ENCODE results near the gene MKKS.

The MKKS gene

DNA sequence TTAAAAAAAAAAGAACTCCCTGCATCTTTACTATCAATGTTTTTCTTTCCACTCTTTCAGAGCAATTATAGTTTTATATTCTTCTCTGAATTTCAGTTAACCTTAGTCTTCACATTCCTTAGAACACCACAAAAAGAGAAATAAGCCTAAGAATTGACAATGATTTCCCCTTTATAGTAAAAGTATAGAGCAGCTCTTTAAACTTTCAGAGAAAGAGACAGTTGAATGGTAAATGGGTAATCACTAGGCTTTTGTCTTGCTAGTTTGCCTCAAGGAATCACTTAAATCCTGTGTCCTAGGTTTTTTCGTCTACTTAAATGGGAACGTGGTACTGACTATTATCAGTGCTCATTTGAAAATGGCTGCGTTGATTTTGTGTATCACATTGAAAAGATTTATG, 32.8 kb upstream of the MKKS start:
- FAIRE-seq, result no peak
- no peak for DNase-seq (ENCODE audit: insufficient read length, low spot score)
- TF ChIP-seq POLR2A (IDR thresholded peaks at IDR 0.05; ENCODE audit: low read depth, low read length), result no peak

DNA sequence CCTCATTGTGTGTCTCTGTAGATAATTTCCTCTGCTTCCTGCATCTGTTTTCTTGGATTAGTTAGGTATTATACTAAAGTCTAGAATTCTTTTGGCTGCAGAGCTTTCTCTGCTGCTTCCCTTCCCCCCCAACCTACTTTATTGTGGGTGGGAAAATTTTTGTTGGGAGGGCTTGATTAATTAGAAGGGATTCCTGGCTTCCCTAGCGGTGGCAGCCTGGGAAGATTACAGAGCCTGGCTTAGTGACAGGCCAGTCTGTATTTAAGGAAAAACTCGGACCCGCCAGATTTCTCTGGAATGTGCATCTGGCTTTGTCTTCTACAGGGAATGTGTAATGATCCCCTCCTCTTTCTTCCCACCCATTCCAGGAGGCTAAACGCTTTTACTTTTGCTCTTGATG, 32.3 kb upstream of the MKKS start:
- DNase-seq (ENCODE audit: insufficient read length, low spot score) (no peak), FAIRE-seq (no peak)
- TF ChIP-seq POLR2A (IDR thresholded peaks at IDR 0.05; ENCODE audit: low read depth, low read length), result no peak

DNA sequence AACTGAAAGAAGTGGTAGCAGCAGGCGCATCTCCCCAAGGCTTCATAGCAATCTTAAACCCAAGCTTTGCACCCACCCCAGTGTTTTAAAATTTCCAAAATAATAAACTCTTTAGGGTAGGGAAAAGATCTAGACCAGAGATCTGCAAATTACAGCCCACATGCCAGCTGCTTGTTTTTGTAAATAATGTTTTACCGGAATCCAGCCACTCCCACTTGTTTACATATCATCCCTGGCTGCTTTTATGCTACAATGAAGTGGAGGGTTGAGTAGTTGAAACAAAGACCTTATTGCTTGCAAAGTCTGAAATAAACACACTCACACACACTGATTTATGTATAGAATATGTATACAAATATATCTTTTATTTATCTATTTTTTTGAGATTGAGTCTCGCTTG, 31.1 kb upstream of the MKKS start:
- DNase-seq (ENCODE audit: insufficient read length, low spot score) (no peak), FAIRE-seq (no peak)
- TF ChIP-seq POLR2A (IDR thresholded peaks at IDR 0.05; ENCODE audit: low read depth, low read length), result no peak

DNA sequence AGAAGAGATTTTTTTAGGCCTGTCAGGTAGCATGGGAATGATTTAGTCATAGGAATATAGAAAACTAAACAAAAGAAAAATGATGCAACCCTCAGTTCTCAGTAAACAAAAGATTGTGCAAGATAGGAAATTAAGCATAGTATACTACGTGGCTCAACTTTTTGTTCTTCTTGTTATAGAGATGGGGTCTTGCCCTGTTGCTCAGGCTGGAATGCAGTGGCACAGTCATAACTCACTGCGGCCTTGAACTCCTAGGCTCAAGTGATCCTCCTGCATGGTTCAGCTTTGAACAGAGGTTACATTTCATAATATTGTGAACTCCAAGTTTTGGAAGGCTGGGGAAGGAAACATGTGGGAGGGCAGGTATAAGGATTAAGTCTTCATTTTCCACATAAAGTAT, 29.6 kb upstream of the MKKS start:
- FAIRE-seq, result no peak
- DNase-seq (ENCODE audit: insufficient read length, low spot score), result no peak
- TF ChIP-seq POLR2A (IDR thresholded peaks at IDR 0.05; ENCODE audit: low read depth, low read length), result no peak

DNA sequence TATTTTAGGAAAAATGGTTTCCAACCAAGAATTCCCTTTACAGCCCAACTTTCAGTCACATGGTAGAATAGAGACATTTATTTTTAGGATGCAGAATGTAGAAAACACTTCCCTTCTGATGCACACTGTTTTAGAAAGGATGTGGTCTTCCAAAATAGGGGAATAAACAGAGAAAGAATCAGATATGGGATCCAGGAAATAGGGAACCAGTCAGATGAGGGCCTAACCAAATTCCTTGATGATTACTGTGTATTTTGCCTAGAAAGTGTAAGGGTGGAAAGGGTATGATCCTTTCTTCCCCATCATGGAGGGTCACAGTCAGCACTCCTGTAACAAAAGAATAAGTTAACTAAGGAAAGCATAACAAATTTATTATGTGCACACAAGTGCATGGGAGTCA, 28.5 kb upstream of the MKKS start:
- DNase-seq (ENCODE audit: insufficient read length, low spot score) (no peak), FAIRE-seq (no peak)
- TF ChIP-seq POLR2A (IDR thresholded peaks at IDR 0.05; ENCODE audit: low read depth, low read length), result no peak

DNA sequence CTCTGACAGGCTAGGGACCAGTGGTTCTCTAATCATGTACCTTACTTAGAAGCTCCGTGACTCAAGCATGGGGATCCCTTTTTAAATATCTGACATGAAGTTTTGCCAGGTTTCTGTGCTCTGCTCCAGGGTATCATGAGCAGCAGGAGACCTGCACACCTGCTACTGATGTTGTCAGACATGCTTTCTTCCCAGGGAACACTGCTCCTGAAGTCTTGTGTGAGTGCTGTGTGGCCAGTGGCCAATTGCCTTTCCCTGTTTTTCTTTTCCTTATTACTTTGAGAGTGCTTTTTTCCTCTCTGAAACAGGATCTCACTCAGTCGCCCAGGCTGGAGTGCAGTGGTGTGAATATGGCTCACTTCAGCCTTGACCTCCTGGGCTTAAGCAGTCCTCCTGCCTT, 27.5 kb upstream of the MKKS start:
- no peak for TF ChIP-seq POLR2A (IDR thresholded peaks at IDR 0.05; ENCODE audit: low read depth, low read length)
- FAIRE-seq (no peak), DNase-seq (ENCODE audit: insufficient read length, low spot score) (no peak)

DNA sequence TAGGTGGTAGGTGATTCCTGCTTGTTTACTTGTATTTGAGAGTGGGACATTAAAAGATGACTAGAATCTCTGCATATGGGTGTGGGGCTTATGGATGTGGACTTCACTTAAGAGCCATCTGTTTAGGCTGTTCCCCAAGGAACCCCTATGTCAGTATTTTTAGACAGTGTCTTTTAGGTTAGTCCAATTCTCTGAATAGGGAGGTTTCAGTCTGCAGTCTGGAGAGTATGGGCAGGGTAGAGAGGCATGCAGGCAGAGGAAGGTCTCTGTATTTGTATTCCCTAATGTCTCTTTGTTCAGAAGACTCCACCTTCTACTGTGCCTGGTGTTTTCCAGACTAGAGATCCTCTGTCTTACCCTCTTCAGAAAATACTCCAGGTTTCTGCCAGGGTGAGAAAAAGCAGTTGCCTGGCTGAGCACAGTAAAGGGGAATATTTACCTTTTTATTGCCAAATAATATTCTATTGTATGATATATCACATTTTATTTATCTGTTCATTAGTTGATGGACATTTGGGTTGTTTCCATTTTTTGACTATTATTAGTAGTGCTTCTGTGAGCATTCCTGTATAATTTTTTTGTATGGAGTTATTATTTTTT, 20.2 kb upstream of the MKKS start:
- DNase-seq (ENCODE audit: insufficient read length, low spot score) (no peak), FAIRE-seq (no peak)
- TF ChIP-seq POLR2A (IDR thresholded peaks at IDR 0.05; ENCODE audit: low read depth, low read length), result no peak

DNA sequence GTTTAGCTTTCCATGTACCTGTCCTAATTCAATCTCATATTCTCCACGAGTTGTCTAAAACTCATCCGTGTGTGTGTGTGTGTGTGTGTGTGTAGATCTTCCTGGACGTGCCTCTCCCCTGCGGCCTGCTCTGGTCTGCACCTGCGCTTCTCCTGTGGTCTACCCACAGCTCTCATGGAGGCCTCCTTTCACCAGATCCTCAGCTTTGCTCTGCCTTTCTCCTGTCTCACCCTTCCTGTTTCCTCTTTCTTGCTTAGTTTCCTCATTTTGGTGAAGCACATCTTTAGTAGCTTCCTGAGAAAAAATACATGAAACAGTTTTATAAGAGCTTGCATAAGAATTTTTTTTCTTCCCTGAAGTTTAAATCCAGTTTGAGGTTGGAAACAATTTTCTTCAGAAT, 19.2 kb upstream of the MKKS start:
- DNase-seq (ENCODE audit: insufficient read length, low spot score), result no peak

DNA sequence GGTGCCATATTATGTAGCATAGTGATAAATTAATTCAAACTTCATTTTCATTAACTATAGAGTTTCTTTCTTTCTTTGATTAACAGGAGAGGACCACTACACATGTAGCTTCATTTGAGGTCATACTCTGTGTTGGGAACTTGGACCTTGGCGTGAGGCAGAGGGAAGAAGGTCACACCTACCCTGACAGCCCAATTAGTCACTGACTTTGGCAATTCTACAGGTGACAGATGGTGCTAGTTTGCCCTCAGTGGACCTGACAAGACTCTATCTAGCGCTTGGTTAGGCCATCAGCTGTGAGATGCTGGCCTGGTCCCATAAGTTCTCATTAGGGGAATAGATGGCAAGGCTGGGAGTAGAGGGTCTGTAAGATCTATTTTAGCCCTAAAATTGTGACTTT, 15.2 kb upstream of the MKKS start:
- FAIRE-seq (no peak), DNase-seq (ENCODE audit: insufficient read length, low spot score) (no peak)
- no peak for TF ChIP-seq POLR2A (IDR thresholded peaks at IDR 0.05; ENCODE audit: low read depth, low read length)

More for the DNA sequence above, 19.2 kb upstream of the MKKS start:
- TF ChIP-seq POLR2A (IDR thresholded peaks at IDR 0.05; ENCODE audit: low read depth, low read length), result no peak
- FAIRE-seq, result no peak

DNA sequence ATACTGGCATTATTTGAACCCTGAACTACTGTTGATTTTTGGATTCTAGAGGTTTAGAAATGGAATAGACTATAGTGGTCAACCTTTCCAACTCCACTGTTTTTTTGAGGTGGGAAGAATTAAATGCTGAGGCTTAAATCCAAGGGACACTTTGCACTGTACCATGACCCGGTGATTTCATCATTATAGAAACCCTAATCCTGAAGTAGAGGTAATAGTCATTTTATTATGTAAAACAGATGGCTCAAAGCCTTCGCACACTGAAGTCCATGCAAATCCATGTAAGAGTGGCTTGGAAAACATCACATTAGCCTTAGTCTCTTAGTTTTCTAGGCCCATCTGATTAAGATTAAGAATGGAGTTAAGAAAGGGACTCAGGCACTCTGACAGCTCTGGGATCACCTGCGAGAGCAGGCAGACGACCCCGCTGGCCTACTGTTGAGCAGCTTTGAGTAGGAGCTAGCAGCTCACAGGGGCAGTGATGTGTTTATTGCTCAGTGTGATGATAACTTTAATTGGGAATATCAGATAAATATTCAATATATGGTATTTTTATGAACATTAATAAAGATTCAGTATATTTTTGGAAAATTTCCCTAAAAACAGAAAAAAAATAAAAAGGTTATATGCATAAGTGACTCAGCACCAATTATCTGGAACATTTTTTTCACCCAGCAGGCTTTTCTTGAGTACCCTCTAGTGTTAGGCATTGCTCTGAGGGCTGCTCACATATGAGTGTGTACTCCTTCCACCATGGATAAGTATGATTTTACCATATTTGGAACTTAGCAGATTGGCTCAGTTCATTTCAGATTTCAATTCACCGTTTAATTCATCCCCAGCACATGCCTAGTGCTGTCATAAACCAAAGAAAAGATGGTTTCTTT, 14.5 kb upstream of the MKKS start:
- FAIRE-seq (no peak), DNase-seq (ENCODE audit: insufficient read length, low spot score) (no peak)
- no peak for TF ChIP-seq POLR2A (IDR thresholded peaks at IDR 0.05; ENCODE audit: low read depth, low read length)

DNA sequence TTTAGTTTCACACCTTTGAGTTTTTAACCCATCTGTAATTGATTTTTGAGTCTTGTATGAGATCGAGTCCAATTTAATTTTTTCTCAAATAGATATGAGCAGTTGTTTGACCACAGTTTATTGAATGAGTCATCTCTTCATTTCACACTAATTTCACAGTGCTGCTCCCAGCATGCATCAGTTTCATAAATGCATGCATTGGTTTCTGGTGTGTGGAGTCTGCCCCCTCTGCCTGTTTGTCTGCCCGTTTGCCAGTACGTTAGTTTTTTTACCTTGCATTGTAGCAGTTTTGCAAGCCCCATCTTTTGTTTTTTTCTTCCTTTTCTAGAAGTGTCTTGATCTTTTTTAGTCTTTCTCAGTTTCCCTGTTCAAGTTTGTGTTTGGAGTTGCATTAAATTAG, 13.0 kb upstream of the MKKS start:
- no peak for TF ChIP-seq POLR2A (IDR thresholded peaks at IDR 0.05; ENCODE audit: low read depth, low read length)
- FAIRE-seq, result peak; percentile 91

DNA sequence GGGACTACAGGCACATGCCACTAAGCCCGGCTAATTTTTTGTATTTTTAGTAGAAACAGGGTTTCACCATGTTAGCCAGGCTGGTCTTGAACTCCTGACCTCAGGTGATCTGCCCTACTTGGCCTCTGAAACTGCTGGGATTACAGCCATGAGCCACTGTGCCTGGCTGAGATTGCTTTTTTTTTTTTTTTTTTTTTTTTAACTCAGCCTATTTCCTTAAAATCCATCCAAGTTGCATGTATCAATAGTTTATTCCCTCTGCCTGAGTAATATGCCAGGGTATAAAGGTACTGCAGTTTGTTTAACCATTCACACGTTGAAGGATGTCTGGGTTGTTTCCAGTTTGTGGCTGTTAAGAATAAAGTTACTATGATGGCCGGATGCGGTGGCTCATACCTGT, 11.7 kb upstream of the MKKS start:
- DNase-seq (ENCODE audit: insufficient read length, low spot score), result no peak
- no peak for TF ChIP-seq POLR2A (IDR thresholded peaks at IDR 0.05; ENCODE audit: low read depth, low read length)
- no peak for FAIRE-seq

More for the DNA sequence above, 13.0 kb upstream of the MKKS start:
- DNase-seq (ENCODE audit: insufficient read length, low spot score), result peak; percentile 43

DNA sequence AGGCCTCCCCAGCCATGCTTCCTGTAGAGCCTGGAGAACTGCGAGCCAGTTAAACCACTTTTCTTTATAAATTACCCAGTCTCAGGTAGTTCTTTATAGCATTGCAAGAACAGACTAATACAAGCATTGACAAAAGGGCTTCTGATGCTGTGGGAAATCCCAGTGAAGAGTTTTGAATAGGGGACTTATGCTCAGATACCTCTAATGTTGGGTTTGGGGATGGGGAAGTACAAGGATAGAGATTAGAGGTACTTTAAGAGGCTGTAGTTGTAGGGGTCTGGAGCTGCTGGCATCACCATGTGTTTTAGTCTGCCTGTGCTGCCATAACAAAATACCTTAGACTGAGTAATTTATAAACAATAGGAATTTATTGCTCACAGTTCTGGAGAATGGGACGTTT, 9.9 kb upstream of the MKKS start:
- no peak for DNase-seq (ENCODE audit: insufficient read length, low spot score)
- TF ChIP-seq POLR2A (IDR thresholded peaks at IDR 0.05; ENCODE audit: low read depth, low read length), result no peak
- FAIRE-seq, result no peak

DNA sequence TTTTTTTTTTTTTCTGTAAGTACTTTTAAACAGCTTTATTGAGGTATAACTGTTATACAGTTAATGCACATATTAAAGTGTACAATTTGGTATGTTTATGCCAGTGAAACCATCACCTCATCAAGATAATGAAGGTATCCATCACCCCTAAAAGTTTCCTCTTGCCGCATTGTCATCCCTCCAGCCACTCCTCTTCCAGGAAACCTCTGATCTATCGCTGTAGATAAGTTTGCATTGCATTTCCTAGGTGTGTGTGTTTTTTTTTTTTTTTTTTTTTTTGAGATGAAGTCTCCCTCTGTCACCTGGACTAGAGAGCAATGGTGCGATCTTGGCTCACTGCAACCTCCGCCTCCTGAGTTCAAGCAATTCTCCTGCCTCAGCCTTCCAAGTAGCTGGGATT, 4.2 kb upstream of the MKKS start:
- DNase-seq (ENCODE audit: insufficient read length, low spot score), result no peak

More for the DNA sequence above, 4.2 kb upstream of the MKKS start:
- no peak for FAIRE-seq
- TF ChIP-seq POLR2A (IDR thresholded peaks at IDR 0.05; ENCODE audit: low read depth, low read length), result no peak

Data from H54 (cell line).